NCI-H1436 treated with DMSO at 0.1 percent for 48 hours (cell line): ENCODE measurements around the gene RXRA.
A peak's percentile ranks its signal among the peaks of the same experiment; 100 is the strongest.

Experiments used
- DNase-seq: peaks from one replicate; lab custom pipeline; 2025; lab: John Stamatoyannopoulos, UW

RXRA gene

DNA sequence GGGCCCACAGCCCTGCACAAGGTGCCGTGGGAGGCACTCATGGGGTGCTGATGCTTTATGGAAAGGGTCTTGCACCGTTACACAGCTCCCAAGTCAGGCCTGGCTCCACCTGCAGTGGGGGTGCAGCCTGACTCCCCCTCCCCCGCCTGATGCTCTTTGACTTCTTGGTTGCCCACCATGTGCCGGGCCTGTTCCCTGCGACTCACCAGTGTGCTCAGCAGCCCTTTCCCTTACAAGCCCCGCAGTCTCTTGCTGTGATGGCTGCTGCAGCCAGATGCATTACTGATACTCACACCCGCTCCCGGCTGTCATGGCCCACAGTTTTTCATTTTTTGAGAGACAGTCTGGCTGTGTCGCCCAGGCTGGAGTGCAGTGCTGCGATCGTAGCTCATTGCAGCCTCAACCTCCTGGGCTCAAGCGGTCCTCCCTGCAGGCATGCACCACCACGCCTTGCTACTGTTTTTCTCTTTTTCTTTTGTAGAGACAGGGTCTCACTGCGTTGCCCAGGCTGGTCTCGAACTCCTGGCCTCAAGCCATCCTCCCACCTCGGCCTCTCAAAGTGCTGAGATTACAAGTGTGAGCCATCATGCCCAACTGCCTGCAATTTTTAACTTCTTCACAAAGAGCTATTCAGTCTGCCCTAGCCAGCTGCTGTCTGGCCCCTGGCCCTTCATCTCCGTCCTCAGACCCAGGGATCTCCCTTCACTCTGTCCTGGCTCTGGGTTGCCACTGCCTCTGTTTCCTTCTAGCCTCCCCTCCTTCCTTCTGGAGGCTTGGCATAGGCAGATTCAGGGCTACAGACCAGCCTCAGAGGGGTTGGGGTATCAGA is 109.5 kb downstream of the RXRA start:
- no peak for DNase-seq

- DNase-seq = no peak
Measured at GRCh38 chr9:134436379-134436762, 110.1 kb downstream of the RXRA start.

DNA sequence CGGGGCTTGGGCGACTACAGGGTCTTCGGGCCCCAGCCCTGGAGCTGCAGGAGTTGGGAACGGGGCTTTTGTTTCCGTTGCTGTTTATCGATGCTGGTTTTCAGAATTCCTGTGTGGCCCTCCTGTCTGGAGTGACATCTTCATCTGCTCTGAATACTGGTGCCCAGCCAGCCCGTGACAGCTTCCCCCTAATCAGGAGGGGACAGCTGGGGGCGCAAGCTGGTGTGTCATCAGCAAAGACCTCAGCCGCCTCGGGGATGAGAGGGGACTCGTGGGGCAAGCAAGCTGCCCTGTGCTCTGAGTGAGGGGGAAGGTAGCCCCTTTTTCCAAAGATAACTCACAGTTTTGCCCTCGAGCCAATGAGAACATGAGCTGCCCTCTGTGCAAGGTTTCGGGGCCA is 110.7 kb downstream of the RXRA start:
- DNase-seq = no peak

- DNase-seq = no peak
Measured at GRCh38 chr9:134437403-134438194, 111.3 kb downstream of the RXRA start.

GRCh38 chr9:134438195-134438788 is 112.0 kb downstream of the RXRA start:
- no peak for DNase-seq

DNA sequence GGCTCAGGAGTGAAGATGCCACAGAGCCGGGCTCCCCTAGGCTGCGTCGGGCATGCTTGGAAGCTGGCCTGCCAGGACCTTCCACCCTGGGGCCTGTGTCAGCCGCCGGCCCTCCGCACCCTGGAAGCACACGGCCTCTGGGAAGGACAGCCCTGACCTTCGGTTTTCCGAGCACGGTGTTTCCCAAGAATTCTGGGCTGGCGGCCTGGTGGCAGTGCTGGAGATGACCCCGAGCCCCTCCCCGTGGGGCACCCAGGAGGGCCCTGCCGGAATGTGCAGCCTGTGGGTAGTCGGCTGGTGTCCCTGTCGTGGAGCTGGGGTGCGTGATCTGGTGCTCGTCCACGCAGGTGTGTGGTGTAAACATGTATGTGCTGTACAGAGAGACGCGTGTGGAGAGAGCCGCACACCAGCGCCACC is 113.1 kb downstream of the RXRA start:
- no peak for DNase-seq

- no peak for DNase-seq
Measured at GRCh38 chr9:134440636-134441226, 114.5 kb downstream of the RXRA start.

GRCh38 chr9:134441227-134442084 is 115.2 kb downstream of the RXRA start:
- DNase-seq = no peak

GRCh38 chr9:134442085-134442474 is 115.8 kb downstream of the RXRA start:
- DNase-seq = no peak

DNA sequence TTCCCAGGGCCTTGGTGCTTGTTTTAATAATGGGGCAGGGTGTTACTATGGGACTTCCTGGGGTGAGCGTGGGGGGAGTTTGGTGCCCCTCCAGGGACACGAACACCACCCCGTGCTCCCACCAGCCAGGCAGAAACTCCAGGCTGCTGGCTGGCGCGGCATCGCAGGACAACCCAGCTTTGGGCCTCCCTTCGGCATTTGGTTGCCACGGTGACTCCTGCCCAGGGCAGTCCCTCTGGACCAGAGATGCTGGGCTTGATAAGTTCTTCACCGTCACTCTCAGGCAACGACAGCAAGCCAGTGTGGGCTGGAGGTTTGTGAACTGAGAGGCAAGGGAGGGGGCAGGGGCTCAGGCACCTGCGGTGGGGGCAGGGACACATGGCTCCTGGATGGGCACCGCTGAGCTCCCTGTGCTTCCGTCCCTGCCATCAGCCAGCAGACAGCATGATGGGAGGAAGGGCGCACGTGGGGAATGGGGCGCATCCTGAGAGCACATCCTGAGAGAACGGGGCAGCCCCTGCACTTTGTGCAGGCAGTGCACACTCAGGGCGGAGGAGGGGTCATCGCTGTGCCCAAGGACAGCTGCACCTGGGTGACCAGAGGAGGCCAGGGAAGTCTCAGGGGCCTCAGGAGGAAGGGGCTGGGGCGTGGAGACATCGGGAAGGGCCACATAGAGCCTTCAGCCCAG is 116.4 kb downstream of the RXRA start:
- no peak for DNase-seq

DNA sequence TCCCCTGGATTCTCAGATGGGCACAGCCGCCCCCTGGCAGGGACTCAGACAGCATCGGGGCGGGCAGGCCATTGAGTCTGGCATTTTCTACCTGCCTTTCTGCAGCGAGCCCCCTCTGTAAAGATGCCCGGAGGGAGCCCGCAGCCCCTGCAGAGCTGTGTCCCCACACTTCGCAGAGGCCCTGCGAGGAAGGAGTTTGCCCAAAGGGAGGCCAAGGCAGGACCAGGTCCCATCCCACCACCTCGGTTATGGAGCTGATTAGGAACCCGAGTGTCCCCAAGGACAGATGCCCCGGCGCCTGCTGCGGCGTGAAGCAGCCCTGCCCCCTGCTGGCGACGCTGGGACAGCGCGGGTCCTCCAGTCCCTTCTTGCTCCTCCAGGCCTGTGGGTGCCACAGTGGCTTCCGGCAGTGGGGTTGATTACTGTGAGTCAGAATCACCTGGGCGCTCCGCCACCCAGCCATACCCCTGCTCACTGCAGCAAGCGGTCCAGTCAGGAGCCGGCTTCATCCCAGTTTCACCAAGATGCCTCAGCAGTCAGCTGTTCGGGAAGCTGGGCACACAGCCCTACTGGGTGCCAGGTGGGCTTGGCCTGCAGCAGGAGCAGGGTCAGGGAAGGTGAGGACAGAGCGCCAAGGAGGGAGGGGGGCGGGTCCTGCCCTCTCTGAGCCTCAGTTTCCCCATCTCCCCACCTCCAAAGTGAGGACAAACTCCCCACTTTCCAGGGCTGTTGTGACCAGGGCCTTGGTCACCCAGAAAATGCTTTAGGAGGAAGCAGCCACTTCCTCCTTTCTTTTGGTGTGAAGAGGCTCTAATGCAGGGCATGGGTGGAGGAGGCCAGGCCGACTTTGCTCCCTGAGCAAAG is 117.2 kb downstream of the RXRA start:
- DNase-seq = peak; percentile 51

DNA sequence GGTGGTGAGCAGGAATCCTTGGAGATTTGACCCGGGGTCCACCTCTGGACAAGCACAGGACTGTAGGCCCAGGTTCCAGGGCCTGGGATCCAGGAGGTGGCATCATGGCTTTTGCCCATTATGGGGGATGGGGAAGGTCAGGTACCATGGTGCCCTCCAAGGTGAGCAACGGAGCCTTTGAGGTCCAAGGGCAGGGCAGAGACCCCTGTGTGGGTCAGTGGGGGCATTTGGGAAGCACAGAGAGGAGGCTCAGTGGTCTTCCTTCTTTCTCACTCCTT is 117.7 kb downstream of the RXRA start:
- no peak for DNase-seq

DNA sequence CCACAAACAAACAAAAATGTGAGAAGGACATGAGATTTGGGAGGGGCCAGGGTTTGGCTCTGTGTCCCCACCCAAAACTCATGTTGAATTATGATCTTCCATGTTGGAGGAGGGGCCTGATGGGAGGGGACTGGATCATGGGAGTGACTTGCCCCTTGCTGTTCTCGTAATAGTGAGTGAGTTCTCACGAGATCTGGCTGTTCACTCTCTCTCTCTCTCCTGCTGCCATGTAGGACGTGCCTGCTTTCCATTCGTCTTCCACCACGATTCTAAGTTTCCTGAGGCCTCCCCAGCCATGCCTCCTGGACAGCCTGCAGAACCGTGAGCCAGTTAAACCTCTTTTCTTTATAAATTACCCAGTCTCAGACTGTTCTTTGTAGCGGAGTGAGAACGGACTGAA is 118.7 kb downstream of the RXRA start:
- no peak for DNase-seq

DNA sequence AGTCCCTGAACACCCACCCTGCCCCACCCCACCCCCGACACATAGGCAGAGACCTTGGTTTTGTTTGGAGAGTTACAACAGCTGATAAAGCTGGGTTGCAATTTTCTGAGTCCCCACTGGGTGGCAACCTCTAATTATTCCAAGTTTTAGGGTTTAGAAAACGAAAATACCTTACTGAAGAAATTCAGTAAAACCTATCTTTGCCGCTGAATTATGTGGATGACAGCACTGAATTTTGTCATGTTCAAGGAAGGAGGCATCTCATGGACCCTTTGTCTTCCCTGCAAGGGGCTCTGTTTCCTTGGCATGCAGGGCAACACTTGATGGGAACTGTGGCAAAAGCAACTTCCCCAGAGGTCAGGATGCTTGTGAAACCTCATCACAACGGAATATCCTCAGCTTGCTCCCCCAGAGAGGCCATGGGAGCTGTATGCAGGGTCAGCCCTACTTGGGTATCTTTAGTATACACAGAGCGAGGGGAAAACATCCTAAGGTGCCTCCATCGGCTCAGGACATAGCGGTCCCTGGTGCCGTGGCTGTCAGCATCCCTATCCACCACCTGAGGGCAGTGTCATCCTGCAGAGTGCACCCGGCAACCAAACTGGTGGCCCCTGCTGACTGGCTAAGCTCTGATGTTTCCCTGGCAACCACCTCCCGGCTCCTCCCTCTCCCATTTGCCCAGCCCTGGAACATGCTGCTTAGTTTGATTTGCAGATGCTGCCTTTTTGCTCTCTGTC is 123.1 kb downstream of the RXRA start:
- peak; percentile 78 for DNase-seq

GRCh38 chr9:134451700-134452458 is 125.6 kb downstream of the RXRA start:
- DNase-seq = no peak

DNA sequence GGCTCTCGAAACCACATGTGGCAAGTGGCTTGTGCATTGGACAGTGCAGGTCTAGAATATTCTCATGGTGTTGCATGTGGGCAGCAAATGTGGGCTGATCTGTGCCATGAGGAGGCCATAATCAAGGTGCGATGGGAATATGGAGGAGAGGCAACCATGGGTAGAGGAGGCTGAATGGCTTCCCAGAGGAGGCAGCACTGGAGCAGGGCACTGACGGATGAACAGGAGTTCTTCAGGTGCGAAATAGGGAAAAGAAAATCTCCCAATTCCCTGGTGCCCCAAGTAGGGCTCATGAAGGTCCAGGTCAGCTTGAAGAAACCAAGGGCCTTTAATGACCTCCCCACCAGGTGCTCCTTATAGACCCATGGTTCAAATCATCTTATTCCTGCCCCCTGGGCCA is 126.5 kb downstream of the RXRA start:
- no peak for DNase-seq

- DNase-seq = no peak
Measured at GRCh38 chr9:134453776-134454475, 127.7 kb downstream of the RXRA start.

DNA sequence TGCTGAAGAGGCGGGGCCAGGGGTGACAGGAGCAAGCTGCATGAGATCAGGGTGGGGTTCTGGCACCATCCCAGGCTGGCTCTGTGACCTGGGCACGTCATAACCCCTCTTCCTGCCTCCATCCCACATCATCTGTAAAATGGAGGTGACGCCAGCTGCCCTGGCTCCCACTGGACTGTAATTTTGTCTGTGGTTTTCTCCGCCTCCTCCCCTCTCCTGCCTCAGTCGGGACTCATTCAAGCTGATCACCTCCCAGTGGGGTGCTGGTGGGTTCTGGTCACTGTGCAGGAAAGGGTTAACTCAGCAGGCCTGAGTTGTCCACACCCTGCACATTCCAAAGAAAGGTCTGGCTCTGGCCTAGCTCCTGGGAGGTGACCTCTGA is 128.2 kb downstream of the RXRA start:
- no peak for DNase-seq
